GM19455 (cell line): Measurements from ENCODE around the gene SHC1.
"Not testable (repeated sequence)": the region's sequence is repeated elsewhere in the genome, so short reads cannot be mapped to it uniquely, and the experiment has no call there.

Source experiments
- ATAC-seq: cut with Tn5 transposase; IDR thresholded peaks from one replicate; pipeline ENCODE4 v1.9.1; 2021; ENCODE audit not compliant: unreplicated experiment

The SHC1 gene

DNA sequence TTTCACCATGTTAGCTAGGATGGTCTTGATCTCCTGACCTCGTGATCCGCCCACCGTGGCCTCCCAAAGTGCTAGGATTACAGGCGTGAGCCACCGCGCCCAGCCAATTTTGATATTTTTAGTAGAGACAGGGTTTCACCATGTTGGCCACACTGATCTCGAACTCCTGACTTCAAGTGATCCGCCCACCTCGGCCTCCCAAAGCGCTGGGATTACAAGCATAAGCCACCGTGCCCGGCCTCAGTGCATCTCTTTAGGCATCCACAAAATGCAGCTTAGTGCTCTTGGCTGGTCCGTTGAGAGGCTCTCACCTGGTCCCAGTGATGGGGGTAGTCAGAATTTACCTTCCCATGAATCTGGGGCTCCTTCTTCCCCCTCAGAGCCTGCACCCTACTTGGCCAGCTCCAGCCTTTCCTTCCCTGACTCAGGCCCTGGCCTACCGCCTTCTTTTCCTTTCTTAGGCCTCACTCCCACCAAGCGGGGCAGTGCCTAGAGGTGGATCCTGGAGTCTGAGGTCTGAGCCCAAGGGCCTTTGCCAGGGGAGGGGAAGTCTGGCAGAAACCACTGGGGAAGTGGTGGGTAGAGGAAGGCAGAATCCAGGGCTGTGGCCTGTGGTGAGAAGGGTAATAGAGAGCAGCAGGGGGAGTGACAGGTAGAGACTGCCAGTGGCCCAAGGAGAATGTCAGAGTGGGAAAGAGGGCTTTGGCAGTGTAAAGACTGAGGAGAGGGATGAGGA is 26.6 kb upstream of the SHC1 start:
- ATAC-seq, result no peak

DNA sequence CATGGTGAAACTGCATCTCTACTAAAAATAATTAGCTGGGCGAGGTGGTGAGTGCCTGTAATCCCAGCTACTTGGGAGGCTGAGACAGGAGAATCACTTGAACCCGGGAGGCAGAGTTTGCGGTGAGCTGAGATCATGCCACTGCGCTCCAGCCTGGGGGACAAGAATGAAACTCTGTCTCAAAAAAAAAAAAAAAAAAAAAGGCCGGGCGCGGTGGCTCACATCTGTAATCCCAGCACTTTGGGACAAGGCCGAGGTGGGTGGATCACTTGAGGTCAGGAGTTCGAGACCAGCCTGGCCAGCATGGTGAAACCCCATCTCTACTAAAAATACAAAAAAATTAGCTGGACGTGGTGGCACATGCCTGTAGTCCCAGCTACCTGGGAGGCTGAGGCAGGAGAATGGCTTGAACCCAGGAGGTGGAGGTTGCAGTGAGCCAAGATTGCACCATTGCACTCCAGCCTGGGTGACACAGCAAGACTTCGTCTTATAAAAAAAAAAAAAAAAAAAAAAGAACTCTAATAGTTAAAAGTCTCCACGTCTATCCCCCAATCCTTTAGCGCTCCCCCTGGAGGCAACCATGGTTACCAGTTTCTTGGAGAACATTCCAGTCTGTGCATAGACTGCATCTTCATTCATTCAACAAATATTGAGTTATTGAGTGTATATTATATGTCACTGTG is 24.9 kb upstream of the SHC1 start:
- not testable (repeated sequence) for ATAC-seq

DNA sequence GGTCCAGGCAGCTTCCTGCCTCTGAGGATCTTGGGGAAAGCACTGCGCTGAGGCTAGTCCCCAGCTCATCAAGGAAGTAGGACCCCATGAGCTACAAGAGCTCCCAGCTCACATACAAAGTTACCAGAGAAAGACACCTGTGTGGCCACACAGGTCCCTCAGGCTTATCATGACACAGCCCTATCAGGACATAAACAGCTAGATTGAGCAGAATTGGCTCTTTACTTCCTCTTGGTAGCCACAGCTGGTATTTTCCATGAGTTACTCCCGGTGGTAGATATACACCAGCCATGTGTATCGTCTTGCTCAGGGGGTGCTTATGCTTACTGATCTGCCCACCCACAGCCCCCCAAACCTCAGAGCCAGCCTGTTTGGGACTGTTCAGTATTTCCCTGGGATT is 24.0 kb upstream of the SHC1 start:
- ATAC-seq, result no peak

DNA sequence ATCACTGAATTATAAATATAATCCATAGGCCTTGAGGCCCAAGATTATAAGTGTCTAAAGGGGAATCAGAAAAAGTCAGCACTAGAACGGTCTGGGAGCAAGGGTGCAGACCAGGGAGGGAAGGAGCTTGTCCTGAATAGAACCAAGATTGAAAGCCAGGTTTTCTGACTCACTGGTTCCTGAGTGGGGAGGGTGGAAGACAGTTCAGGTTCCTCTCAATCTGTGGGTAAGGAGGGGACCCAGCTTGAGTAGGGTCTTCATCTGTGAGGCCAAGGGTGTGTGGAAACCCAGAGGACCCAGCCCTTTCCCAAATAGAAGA is 23.7 kb upstream of the SHC1 start:
- no peak for ATAC-seq

DNA sequence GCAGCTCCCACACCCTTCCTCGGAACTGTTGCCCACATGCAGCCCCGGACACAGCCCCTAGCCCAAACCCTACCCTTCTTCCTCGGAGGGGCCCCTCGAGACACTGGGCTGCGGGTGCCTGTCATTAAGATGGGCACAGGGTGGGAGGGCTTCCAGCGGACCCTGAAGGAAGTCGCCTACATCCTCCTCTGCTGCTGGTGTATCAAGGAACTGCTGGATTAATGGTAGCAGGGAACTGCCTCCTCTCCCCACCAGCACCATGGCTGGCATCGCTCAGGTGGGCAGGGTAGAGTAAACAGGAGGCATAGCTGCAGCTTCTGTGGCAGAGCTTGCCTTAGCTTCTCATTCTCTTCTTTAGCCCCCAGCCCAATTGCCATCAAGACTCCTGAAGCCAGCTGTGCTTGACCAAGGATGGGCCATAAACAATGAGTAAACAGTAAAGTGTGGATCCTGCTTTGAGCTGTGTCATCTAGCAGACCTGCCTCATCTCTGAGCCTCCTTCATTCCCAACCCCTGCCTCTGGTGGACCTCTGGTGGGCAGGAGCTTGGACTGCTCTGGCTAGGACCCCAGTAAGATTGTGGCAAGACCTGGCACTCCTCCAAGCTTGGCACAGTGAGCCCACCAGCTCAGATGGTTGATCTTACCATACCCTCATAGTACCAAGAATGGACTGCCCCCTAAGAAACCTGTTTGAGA is 23.2 kb upstream of the SHC1 start, which contains the start of gene LENEP:
TSS of gene LENEP (plus strand) at position 15 of the 697 bp plus-strand sequence. CDS start at position 37, 22 bp downstream.
- no peak for ATAC-seq

DNA sequence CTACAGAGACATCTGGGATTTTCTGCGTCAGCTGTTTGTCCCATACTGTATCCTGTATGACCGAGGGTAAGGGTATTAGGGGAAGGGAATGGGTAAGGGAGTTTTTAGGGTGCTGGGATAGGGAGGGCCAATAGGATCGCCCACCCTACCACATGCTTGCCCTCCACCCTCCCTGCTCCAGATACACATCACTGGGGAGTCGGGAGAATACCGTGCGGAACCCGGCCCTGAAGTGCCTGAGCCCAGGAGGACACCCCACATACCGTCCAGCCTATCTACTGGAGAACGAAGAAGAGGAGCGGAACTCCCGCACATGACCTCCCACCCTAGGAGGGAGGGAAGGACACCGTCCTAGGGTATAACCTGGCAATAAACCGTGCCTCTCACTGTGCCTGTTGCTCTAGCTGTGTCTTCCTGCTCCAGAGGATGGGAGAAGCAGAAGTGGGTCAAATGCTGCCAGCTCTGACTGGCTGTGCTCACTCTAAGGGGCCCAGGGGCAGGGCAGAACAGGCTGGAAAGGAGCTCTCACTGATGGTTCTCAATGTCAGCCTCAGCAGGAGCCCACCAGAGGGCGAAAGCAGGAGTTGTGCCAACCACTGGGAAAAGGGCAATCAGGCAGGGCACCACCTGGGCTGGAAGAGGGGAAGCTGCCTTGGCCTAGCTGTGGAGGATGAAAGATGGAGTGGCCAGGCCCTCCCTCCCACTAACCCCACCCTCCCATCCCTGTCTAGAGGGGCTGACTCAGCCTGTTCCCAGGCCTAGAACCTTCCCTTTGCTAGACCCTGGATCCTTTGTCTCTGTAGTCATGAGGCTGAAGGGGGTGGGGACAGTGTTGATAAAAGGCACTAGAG is 22.4 kb upstream of the SHC1 start:
- no peak for ATAC-seq

DNA sequence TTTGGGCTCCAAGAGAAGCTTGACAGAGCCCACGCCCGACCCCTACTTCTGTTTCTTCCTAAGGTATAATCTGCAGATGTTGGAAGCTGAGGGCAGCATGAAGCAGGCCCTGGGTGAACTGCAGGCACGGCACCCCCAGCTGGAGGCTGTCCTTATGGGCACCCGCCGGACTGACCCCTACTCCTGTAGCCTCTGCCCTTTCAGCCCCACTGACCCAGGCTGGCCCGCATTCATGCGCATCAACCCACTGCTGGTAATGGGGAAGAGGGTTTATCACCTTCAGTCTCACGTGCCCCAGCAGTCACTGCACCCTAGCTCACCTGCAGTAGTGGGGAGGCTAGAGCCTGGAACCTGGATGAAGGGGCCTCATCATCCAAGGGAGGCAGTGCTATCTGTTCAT is 19.7 kb upstream of the SHC1 start:
- ATAC-seq, result no peak

DNA sequence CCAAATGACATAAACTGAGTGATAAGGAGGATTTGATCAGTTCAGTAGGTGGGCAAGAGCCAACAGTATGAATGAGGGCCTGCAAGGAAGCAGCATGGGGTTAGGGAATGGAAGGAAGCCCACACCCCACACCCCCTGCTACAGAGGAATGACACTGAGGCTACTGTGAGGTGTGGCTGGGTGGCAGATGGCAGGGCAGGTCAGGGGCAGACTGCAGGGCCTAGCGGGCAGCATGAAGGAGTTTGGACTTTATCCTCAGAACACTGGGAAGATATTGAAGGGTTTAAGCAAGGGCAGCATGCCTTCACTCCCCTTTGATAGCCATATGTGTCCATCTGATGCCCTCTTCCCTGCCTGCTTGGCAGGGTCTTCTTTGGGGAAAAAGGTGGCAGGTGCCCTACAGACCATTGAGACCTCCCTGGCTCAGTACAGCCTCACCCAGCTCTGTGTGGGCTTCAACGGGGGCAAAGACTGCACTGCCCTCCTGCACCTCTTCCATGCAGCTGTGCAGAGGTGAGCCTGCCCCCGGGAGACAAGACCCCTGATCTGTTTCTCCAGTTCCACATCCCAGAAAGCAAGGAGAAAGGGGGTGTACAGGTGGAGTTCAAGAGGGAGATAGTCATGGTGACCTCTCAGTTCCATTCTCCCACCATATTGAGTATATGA is 18.8 kb upstream of the SHC1 start:
- ATAC-seq, result no peak

DNA sequence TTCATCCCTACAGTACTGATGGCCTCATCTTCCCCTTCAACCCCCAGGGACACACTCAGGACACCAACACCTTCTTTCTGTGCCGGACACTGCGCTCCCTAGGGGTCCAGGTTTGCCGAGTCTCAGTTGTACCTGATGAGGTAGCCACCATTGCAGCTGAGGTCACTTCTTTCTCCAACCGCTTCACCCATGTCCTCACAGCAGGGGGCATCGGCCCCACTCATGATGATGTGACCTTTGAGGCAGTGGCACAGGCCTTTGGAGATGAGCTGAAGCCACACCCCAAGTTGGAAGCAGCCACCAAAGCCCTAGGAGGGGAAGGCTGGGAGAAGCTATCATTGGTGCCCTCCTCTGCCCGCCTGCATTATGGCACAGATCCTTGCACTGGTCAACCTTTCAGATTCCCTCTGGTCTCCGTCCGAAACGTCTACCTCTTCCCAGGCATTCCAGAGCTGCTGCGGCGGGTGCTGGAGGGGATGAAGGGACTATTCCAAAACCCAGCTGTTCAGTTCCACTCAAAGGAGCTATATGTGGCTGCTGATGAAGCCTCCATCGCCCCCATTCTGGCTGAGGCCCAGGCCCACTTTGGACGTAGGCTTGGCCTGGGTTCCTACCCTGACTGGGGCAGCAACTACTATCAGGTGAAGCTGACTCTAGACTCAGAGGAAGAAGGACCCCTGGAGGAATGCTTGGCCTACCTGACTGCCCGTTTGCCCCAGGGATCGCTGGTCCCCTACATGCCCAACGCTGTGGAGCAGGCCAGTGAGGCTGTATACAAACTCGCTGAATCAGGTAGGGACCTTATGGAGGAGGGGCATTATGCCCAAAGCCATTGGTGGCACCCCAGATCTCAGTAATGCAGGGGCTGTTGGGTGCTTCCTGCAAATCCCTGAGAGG is 17.8 kb upstream of the SHC1 start:
- no peak for ATAC-seq

DNA sequence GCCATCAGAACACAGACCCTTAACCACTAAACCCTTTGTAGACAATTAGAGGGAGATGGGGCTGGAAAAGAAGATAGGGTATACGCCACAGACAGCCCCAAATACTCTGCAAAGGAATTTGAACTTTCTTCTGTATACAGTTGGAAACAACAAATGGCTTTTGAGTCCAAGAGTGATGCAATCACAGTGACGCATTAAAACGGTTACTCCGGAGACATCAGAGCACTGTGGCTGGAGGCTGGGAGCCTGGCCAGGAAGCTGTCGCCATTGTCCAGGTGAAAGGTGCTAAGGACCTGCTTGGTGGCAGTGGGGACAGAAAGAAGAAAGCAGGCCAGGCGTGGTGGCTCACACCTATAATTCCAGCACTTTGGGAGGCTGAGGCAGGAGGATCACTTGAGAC is 16.8 kb upstream of the SHC1 start:
- ATAC-seq, result no peak

DNA sequence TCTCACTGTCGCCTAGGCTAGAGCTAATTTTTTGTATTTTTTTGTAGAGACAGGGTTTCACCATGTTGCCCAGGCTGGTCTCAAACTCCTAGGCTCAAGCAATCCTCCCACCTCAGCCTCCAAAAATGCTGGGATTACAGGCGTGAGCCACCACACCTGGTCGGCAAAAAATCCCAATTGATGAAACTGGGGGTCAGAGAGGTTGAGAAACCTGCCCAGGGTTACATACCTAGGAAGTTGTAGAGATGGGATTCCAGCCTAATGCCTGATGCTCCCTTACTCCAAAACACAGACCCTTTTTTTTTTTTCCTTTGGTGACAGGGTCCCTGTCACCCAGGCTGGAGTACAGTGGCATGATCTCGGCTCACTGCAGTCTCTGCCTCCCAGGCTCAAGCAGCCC is 16.2 kb upstream of the SHC1 start:
- ATAC-seq, result not testable (repeated sequence)

DNA sequence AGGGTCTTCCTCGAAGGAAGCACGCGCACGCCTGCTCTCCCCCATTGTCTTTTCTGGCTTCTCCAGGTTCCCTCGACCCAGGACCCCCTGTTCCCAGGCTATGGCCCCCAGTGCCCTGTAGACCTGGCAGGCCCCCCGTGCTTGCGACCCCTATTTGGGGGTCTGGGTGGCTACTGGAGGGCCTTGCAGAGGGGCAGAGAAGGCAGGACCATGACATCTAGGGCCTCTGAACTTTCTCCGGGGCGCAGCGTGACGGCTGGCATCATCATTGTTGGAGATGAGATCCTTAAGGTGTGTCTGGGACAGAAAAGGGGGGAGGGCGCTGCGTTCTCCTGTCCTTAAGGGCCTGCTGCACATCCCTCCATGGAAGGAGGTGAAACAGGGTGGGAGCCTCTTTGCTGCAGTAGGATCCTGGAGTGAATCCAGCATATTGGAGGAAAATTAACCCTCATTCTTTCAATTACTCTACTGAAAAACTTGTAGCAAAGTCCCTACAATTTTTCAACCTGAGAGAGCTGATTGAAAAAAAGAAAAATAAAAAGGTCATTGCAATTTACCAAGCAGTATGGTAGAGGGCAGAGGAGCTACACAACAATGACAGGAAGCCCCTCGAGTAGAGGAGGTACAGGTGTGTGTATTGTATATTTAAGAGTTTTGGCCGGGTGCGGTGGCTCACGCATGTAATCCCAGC is 13.4 kb upstream of the SHC1 start:
- ATAC-seq, result no peak

DNA sequence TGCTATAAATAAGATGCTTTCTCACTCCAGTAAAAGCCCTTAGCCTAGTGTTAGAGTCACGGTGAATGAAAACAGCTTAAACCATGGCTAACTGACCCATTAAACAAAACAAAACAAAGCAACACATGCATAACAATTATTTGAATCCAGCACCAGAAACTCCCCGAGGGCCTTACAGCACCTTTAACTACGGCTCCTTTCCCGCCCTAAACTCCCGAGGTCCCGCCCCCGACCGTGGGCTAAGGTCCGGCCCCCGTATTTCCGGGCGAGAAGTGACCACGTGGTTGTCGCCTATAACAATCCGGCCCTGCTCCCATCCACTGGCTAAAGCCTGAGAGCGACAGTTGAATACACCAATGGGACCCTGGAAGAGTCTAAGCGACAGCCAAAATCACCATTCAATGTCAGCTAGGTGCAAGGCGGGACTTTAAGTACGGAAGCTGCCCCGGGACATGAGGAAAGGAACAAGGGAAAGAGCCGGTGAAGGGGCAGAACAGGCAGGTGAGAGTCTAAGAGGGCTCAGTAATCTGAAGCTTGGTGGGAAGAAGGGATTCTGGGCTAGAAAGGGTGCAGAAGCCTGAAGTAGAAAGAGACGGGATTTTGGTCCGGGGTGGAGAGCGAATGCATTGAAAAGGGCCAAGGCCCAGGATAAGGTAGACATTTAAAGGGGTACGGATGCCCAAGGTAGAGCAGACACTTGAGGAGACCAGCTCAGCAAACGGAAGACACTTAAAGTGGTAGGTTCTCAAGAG is 12.5 kb upstream of the SHC1 start, which contains the start of gene FLAD1:
TSS of gene FLAD1 (plus strand) at position 448 of the 752 bp plus-strand sequence. CDS start 351 bp downstream, outside the sequence.
- ATAC-seq, result peak; percentile 97

DNA sequence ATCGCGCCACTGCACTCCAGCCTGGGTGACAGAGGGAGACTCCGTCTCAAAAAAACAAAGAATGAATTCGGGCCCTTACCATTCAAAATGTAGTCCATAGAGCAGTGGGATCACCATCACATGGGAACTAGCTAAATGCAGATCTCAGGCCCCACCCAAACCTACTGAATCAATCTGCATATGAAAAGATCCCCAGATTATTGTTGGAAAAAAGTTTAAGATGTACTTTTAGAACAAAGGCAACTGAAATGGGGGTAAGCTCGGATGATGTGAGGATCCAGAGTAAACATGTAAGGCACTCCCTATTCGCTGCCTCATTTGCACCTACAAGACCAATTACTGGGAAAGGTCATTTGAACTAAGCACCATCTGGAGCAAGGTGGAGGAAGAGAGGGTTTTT is 11.8 kb upstream of the SHC1 start:
- ATAC-seq, result no peak

DNA sequence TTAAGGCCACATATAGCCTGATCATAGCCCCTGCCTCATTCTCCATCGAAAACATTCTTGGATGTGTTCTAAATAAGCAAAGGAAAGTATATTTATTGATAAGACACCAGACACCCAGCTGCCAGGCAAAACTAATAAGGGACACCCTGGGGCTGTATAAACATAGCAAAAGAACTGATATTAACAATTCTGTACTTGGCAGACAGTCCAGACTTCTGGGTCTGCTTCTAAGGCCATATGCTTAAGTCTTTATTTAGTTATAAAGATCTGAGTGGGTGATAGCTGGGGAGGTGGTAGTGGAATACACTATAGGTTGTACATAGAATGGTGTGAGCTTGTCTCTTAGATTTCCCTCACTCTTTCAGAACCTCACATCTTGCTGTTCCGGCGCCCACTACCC is 7.8 kb upstream of the SHC1 start:
- ATAC-seq, result no peak

DNA sequence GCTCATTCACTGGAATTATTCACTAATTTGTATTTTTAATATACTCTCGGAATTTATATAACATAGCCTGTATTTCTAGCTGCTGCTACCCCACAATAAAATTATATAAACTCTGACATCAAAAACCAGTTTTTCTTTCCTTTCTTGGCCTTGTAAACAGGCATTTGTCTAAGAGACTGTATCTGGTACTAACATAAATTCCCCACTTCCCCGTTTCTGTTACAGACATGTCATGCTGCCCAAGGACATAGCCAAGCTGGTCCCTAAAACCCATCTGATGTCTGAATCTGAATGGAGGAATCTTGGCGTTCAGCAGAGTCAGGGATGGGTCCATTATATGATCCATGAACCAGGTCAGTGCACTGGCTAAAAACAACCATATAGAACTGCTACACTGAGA is 7.2 kb upstream of the SHC1 start:
- not testable (repeated sequence) for ATAC-seq

DNA sequence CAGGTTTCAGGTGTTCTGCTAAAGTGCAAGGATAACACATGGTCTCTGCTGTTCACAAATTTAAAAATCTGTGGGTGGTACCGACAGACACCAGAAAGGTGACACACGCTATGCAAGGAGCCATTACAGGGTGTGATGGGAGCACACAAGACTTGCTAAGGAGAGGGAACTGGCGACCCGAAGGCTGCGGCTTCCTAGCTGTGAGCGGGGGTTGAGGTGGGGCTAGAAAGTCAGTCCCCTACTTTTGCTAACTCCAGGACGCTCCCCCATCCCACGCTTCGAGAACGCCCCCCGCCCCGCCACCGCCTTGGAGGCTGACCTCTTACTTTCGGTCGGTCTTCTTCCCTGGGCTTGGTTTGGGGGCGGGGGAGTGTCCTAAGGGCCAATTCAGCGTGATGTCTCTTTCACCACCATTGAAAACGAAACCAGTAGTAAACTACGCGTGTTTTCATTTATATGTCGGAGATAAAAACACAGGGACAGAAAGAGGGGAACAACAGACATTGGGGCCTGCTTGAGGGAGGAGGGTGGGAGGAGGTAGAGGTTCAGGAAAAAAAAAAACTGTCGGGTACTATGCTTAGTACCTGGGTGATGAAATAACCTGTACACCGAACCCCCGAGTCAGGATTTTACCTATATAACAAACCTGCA is 5.0 kb upstream of the SHC1 start:
- ATAC-seq, result no peak
